Measurements from ENCODE around the gene CDH23.

Gene CDH23

GRCh38 chr10:71708897-71709882, 312.5 kb downstream of the CDH23 start:
- DNase-seq (ENCODE audit: low spot score) = no peak

GRCh38 chr10:71710519-71710918, 313.8 kb downstream of the CDH23 start:
- no peak for DNase-seq (ENCODE audit: low spot score)

- no peak for DNase-seq (ENCODE audit: low spot score)
Measured at GRCh38 chr10:71711052-71711623, 314.4 kb downstream of the CDH23 start.

GRCh38 chr10:71712170-71712569, 315.4 kb downstream of the CDH23 start:
- DNase-seq (ENCODE audit: low spot score) = no peak

GRCh38 chr10:71712572-71713134, 315.9 kb downstream of the CDH23 start:
- no peak for DNase-seq (ENCODE audit: low spot score)

- peak; percentile 21 for DNase-seq (ENCODE audit: low spot score)
Measured at GRCh38 chr10:71713135-71714030, 316.7 kb downstream of the CDH23 start.

- DNase-seq (ENCODE audit: low spot score) = no peak
Measured at GRCh38 chr10:71714031-71714410, 317.3 kb downstream of the CDH23 start.

- DNase-seq (ENCODE audit: low spot score) = no peak
Measured at GRCh38 chr10:71714592-71714991, 317.9 kb downstream of the CDH23 start.

GRCh38 chr10:71715026-71715425, 318.3 kb downstream of the CDH23 start:
- no peak for DNase-seq (ENCODE audit: low spot score)

- DNase-seq (ENCODE audit: low spot score) = no peak
Measured at GRCh38 chr10:71715860-71716259, 319.1 kb downstream of the CDH23 start.

GRCh38 chr10:71716426-71716825, 319.7 kb downstream of the CDH23 start:
- DNase-seq (ENCODE audit: low spot score) = no peak

- DNase-seq (ENCODE audit: low spot score) = no peak
Measured at GRCh38 chr10:71717056-71717455, 320.3 kb downstream of the CDH23 start.

- no peak for DNase-seq (ENCODE audit: low spot score)
Measured at GRCh38 chr10:71717551-71717951, 320.8 kb downstream of the CDH23 start.

GRCh38 chr10:71718165-71718698, 321.5 kb downstream of the CDH23 start:
- no peak for DNase-seq (ENCODE audit: low spot score)

- DNase-seq (ENCODE audit: low spot score) = no peak
Measured at GRCh38 chr10:71719042-71719441, 322.3 kb downstream of the CDH23 start.

GRCh38 chr10:71719464-71720201, 322.9 kb downstream of the CDH23 start, which contains the start of gene C10orf105:
TSS of gene C10orf105 (minus strand) at chr10:71719778. CDS start at chr10:71716337, 3,441 bp downstream.
- DNase-seq (ENCODE audit: low spot score) = no peak

GRCh38 chr10:71720288-71720687, 323.6 kb downstream of the CDH23 start:
- DNase-seq (ENCODE audit: low spot score) = no peak

GRCh38 chr10:71721313-71721712, 324.6 kb downstream of the CDH23 start:
- DNase-seq (ENCODE audit: low spot score) = no peak

GRCh38 chr10:71722849-71723248, 326.1 kb downstream of the CDH23 start:
- no peak for DNase-seq (ENCODE audit: low spot score)

GRCh38 chr10:71723311-71723710, 326.6 kb downstream of the CDH23 start:
- no peak for DNase-seq (ENCODE audit: low spot score)

GRCh38 chr10:71724539-71724938, 327.8 kb downstream of the CDH23 start:
- DNase-seq (ENCODE audit: low spot score) = no peak

Data from kidney tubule cell (primary cell).